Natural killer cell treated with Interleukin-12 subunit alpha and Interleukin-12 subunit beta and Interleukin-15 and Interleukin-18, amount 100 ng/mL, for 72 hours (primary cell): ENCODE data around the gene TNFSF13B. TPM values are rescaled to one million over a fixed set of nuclear protein-coding genes. Genes with fewer than 3 reads are reported as not detected.
"Not testable (repeated sequence)": the region's sequence is repeated elsewhere in the genome, so short reads cannot be mapped to it uniquely, and the experiment has no call there.

Experiments used
- ATAC-seq, 2 donors: fragments of 150-1000 bp; cut with Tn5 transposase in 1 of 2; sonication (Bioruptor Pico), chemical (Tn5 transposase) in 1 of 2; 2 replicates each; pipeline ENCODE4 v1.10.0; 2021
- DNase-seq: peaks from one replicate; pipeline ENCODE4 v3.0.0; 2022; ENCODE audit warnings: low spot score
- H3K27ac Mint-ChIP-seq, 2 donors: 1 replicate in 1 of 2; 2 replicates in 1 of 2; pipeline ENCODE4 v1.8.0; 2022; ENCODE audit warnings: mixed read lengths in 2 of 2, mild to moderate bottlenecking in 1 of 2, moderate library complexity in 1 of 2
- H3K27me3 Mint-ChIP-seq, 2 donors: 1 replicate in 1 of 2; 2 replicates in 1 of 2; pipeline ENCODE4 v1.8.0; 2022; ENCODE audit warnings: mixed read lengths in 2 of 2
- H3K36me3 Mint-ChIP-seq: one replicate; pipeline ENCODE4 v1.8.0; 2022; ENCODE audit warnings: mixed read lengths
- H3K4me1 Mint-ChIP-seq, 2 donors: 1 replicate in 1 of 2; 2 replicates in 1 of 2; pipeline ENCODE4 v1.8.0; 2022; ENCODE audit warnings: low read depth in 2 of 2, mixed read lengths in 2 of 2, mild to moderate bottlenecking in 1 of 2
- H3K4me3 Mint-ChIP-seq: one replicate; pipeline ENCODE4 v1.8.0; 2022; ENCODE audit warnings: mixed read lengths
- H3K9me3 Mint-ChIP-seq: 2 replicates; pipeline ENCODE4 v1.8.0; 2022; ENCODE audit warnings: mixed read lengths
- total RNA-seq, 2 donors: library from RNA; stranded (reverse); gene quantifications; one replicate each; pipeline ENCODE4 v1.2.3, GENCODE V29; 2022

TNFSF13B gene
- total RNA-seq, 2 donors from 2014 or later, result 3.0 to 4.0 TPM

- H3K27ac Mint-ChIP-seq, result no peak overlapping the region
- no peak overlapping the region for H3K4me3 Mint-ChIP-seq
- ATAC-seq, result no peak
- no peaks in the 10 kb centered on the region for H3K27me3 Mint-ChIP-seq
- peaks cover 0 to 3% of the 10 kb centered on the region in 2 donors for H3K4me1 Mint-ChIP-seq
- DNase-seq, result no peak
- peaks cover 4% of the 10 kb centered on the region for H3K9me3 Mint-ChIP-seq
- H3K36me3 Mint-ChIP-seq, result peaks cover 4% of the 10 kb centered on the region
These were observed 36.1 kb downstream of the TNFSF13B start for GRCh38 chr13:108305655-108306054.

- H3K9me3 Mint-ChIP-seq, result peaks cover 7% of the 10 kb centered on the region
- H3K4me3 Mint-ChIP-seq, result no peak overlapping the region
- DNase-seq (no peak), ATAC-seq (no peak)
- no peaks in the 10 kb centered on the region for H3K4me1 Mint-ChIP-seq
- H3K27ac Mint-ChIP-seq, result no peak overlapping the region
- peaks cover 4% of the 10 kb centered on the region for H3K36me3 Mint-ChIP-seq
- no peaks in the 10 kb centered on the region for H3K27me3 Mint-ChIP-seq
These were observed 37.3 kb downstream of the TNFSF13B start for GRCh38 chr13:108306860-108307259.

GRCh38 chr13:108311596-108311995 lies 42.1 kb downstream of the TNFSF13B start:
- H3K4me3 Mint-ChIP-seq, H3K36me3 Mint-ChIP-seq, H3K9me3 Mint-ChIP-seq, DNase-seq, H3K4me1 Mint-ChIP-seq, H3K27ac Mint-ChIP-seq, ATAC-seq, H3K27me3 Mint-ChIP-seq: not testable (repeated sequence)

- no peak overlapping the region for H3K27ac Mint-ChIP-seq
- peaks cover 8% of the 10 kb centered on the region for H3K9me3 Mint-ChIP-seq
- ATAC-seq (no peak), DNase-seq (no peak)
- H3K4me1 Mint-ChIP-seq, result no peaks in the 10 kb centered on the region
- H3K4me3 Mint-ChIP-seq, result no peak overlapping the region
- peaks cover 7 to 8% of the 10 kb centered on the region in 2 donors for H3K27me3 Mint-ChIP-seq
- H3K36me3 Mint-ChIP-seq, result peaks cover 4% of the 10 kb centered on the region
These were observed 43.9 kb downstream of the TNFSF13B start for GRCh38 chr13:108313382-108313781.

- H3K27me3 Mint-ChIP-seq, result peaks cover 12 to 14% of the 10 kb centered on the region in 2 donors
- no peak overlapping the region for H3K4me3 Mint-ChIP-seq
- no peaks in the 10 kb centered on the region for H3K4me1 Mint-ChIP-seq
- no peaks in the 10 kb centered on the region for H3K36me3 Mint-ChIP-seq
- no peak overlapping the region for H3K27ac Mint-ChIP-seq
- ATAC-seq (no peak), DNase-seq (no peak)
- H3K9me3 Mint-ChIP-seq, result peaks cover 4% of the 10 kb centered on the region
These were observed 45.8 kb downstream of the TNFSF13B start for GRCh38 chr13:108315273-108315672.

- DNase-seq, result no peak
- Mint-ChIP-seq H3K27me3 (peaks cover 12 to 14% of the 10 kb centered on the region in 2 donors), H3K27ac (no peak overlapping the region), H3K4me3 (no peak overlapping the region), H3K9me3 (peaks cover 4% of the 10 kb centered on the region), H3K4me1 (no peaks in the 10 kb centered on the region), H3K36me3 (no peaks in the 10 kb centered on the region)
- ATAC-seq, result no peak
These were observed 46.5 kb downstream of the TNFSF13B start for GRCh38 chr13:108315991-108316390.

GRCh38 chr13:108316413-108316812 lies 46.9 kb downstream of the TNFSF13B start:
- Mint-ChIP-seq H3K36me3 (no peaks in the 10 kb centered on the region), H3K27me3 (peaks cover 12 to 14% of the 10 kb centered on the region in 2 donors), H3K4me3 (no peak overlapping the region), H3K4me1 (no peaks in the 10 kb centered on the region), H3K27ac (no peak overlapping the region), H3K9me3 (peaks cover 4% of the 10 kb centered on the region)
- DNase-seq, result no peak
- no peak for ATAC-seq

GRCh38 chr13:108322206-108322824 lies 52.8 kb downstream of the TNFSF13B start:
- no peak for DNase-seq
- peak in 1 of 2 donors; percentile 75 for ATAC-seq
- Mint-ChIP-seq H3K27me3 (peaks cover 8 to 29% of the 10 kb centered on the region in 2 donors), H3K9me3 (no peaks in the 10 kb centered on the region), H3K4me3 (no peak overlapping the region), H3K36me3 (no peaks in the 10 kb centered on the region), H3K27ac (no peak overlapping the region), H3K4me1 (peaks cover 0 to 5% of the 10 kb centered on the region in 2 donors)

- no peak for ATAC-seq
- peaks cover 8 to 29% of the 10 kb centered on the region in 2 donors for H3K27me3 Mint-ChIP-seq
- H3K9me3 Mint-ChIP-seq, result no peaks in the 10 kb centered on the region
- H3K4me3 Mint-ChIP-seq, result no peak overlapping the region
- H3K4me1 Mint-ChIP-seq, result peaks cover 0 to 5% of the 10 kb centered on the region in 2 donors
- H3K36me3 Mint-ChIP-seq, result no peaks in the 10 kb centered on the region
- DNase-seq, result no peak
- H3K27ac Mint-ChIP-seq, result no peak overlapping the region
These were observed 53.5 kb downstream of the TNFSF13B start for GRCh38 chr13:108323031-108323430.

- Mint-ChIP-seq H3K4me1 (peaks cover 0 to 5% of the 10 kb centered on the region in 2 donors), H3K9me3 (no peaks in the 10 kb centered on the region), H3K36me3 (no peaks in the 10 kb centered on the region), H3K4me3 (no peak overlapping the region), H3K27me3 (peaks cover 11 to 26% of the 10 kb centered on the region in 2 donors), H3K27ac (no peak overlapping the region)
- no peak for ATAC-seq
- DNase-seq, result no peak
These were observed 56.3 kb downstream of the TNFSF13B start for GRCh38 chr13:108325863-108326262.

- Mint-ChIP-seq H3K27ac (no peak overlapping the region), H3K4me3 (no peak overlapping the region), H3K9me3 (no peaks in the 10 kb centered on the region), H3K36me3 (no peaks in the 10 kb centered on the region), H3K4me1 (peaks cover 0 to 5% of the 10 kb centered on the region in 2 donors), H3K27me3 (peaks cover 13 to 30% of the 10 kb centered on the region in 2 donors)
- ATAC-seq (no peak), DNase-seq (peak; percentile 62)
These were observed 56.8 kb downstream of the TNFSF13B start for GRCh38 chr13:108326309-108326708.

GRCh38 chr13:108328848-108329247 lies 59.3 kb downstream of the TNFSF13B start:
- H3K9me3 Mint-ChIP-seq, result no peaks in the 10 kb centered on the region
- H3K27me3 Mint-ChIP-seq, result peaks cover 15 to 26% of the 10 kb centered on the region in 2 donors
- H3K4me3 Mint-ChIP-seq, result no peak overlapping the region
- DNase-seq (no peak), ATAC-seq (no peak)
- H3K27ac Mint-ChIP-seq, result no peak overlapping the region
- H3K4me1 Mint-ChIP-seq, result peaks cover 0 to 5% of the 10 kb centered on the region in 2 donors
- H3K36me3 Mint-ChIP-seq, result no peaks in the 10 kb centered on the region

GRCh38 chr13:108332791-108333190 lies 63.3 kb downstream of the TNFSF13B start:
- ATAC-seq, result no peak
- H3K27me3 Mint-ChIP-seq, result peaks cover 28 to 36% of the 10 kb centered on the region in 2 donors
- no peaks in the 10 kb centered on the region for H3K4me1 Mint-ChIP-seq
- DNase-seq, result no peak
- H3K36me3 Mint-ChIP-seq, result no peaks in the 10 kb centered on the region
- H3K9me3 Mint-ChIP-seq, result peaks cover 3% of the 10 kb centered on the region
- no peak overlapping the region for H3K27ac Mint-ChIP-seq
- no peak overlapping the region for H3K4me3 Mint-ChIP-seq

GRCh38 chr13:108342369-108343289 lies 73.1 kb downstream of the TNFSF13B start:
- no peak overlapping the region for H3K27ac Mint-ChIP-seq
- no peak overlapping the region for H3K4me3 Mint-ChIP-seq
- no peaks in the 10 kb centered on the region for H3K36me3 Mint-ChIP-seq
- H3K4me1 Mint-ChIP-seq, result no peaks in the 10 kb centered on the region
- ATAC-seq, result no peak
- H3K9me3 Mint-ChIP-seq, result no peaks in the 10 kb centered on the region
- DNase-seq, result no peak
- peaks cover 0 to 4% of the 10 kb centered on the region in 2 donors for H3K27me3 Mint-ChIP-seq
